ENCODE measurements around the gene NKX2-8. TPM values are rescaled to one million over a fixed set of nuclear protein-coding genes. Genes with fewer than 3 reads are reported as not detected.

NKX2-8 gene
- total RNA-seq, 4 donors from 2014 or later, result not detected

DNA sequence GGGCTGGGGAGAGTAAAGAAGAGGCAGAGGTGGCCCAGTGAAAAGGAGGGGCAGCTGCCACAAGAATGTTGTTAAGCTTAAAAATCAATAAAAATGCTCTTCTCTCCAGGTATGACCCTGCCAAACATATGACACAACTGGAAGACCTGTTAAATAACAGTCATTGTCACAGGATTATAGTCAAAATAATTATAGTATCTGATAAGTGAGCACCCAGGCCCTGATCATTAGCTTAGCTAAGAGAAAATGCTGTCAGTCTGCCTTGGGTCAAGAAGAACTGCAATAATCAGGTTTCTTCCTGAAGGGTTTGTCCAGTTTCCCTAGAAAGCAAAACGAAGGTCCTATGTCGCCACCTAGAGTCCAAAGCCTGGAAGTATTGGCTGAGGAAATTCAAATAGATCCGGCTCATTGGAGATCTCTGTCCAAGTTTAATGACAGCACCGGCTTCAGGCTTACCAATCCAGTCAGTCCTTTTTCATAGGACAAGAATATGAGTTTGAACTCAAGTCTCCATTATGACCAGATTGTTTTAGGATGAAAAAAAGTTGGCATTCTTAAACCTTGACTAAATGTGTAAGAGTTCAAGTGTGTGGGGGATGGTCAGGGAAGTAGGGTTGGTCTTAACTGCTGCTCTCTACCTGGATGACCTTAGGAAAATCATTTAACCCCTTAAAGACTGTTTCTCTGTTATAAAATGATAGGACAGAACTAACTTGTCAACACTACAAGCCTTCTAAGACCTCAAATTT, 22.5 kb upstream of the NKX2-8 start:
- peak in 1 of 2 donors; percentile 51 for DNase-seq (ENCODE audit: low spot score in 2 of 2)
- no peak overlapping the region for H3K4me3 ChIP-seq
- H3K4me1 ChIP-seq, result no peaks in the 10 kb centered on the region
- no peaks in the 10 kb centered on the region for H3K9me3 ChIP-seq
- H3K36me3 ChIP-seq, result no peaks in the 10 kb centered on the region
- WGBS, 2 donors, result 0% methylated on average over 4 of the region's 4 CpGs
- no peak overlapping the region for H3K27ac ChIP-seq
- H3K27me3 ChIP-seq, result peaks cover 0 to 3% of the 10 kb centered on the region in 2 donors
- no peak for TF ChIP-seq POLR2A (IDR thresholded peaks at IDR 0.05)
- TF ChIP-seq, protein P1, sequence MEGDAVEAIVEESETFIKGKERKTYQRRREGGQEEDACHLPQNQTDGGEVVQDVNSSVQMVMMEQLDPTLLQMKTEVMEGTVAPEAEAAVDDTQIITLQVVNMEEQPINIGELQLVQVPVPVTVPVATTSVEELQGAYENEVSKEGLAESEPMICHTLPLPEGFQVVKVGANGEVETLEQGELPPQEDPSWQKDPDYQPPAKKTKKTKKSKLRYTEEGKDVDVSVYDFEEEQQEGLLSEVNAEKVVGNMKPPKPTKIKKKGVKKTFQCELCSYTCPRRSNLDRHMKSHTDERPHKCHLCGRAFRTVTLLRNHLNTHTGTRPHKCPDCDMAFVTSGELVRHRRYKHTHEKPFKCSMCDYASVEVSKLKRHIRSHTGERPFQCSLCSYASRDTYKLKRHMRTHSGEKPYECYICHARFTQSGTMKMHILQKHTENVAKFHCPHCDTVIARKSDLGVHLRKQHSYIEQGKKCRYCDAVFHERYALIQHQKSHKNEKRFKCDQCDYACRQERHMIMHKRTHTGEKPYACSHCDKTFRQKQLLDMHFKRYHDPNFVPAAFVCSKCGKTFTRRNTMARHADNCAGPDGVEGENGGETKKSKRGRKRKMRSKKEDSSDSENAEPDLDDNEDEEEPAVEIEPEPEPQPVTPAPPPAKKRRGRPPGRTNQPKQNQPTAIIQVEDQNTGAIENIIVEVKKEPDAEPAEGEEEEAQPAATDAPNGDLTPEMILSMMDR (IDR thresholded peaks at IDR 0.05), result peak; percentile 56 to 70 (median 62)
- no peak for TF ChIP-seq EP300 (IDR thresholded peaks at IDR 0.05)

DNA sequence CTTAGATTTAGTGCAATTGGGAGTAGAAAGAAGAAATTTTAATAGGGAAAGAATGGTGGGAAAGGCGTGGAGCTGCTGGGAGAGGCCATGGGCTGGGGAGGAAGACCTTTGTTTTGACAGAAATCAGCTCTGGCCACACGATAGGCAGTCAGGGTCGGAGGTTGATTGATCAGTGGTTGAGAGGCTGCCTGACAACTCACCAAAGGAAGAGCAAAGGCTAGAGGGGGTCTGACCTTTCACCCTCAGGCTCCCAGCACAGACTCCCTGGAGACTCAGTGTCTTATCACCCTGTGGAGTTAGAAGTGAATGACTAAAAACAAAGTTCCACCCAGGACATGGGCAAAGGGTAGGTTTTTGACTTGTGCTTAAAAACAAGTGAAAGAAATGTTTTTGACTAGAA, 18.0 kb upstream of the NKX2-8 start:
- H3K9me3 ChIP-seq, result no peaks in the 10 kb centered on the region
- TF ChIP-seq, protein P1 (IDR thresholded peaks at IDR 0.05), result no peak
- no peak for TF ChIP-seq POLR2A (IDR thresholded peaks at IDR 0.05)
- no peak for TF ChIP-seq EP300 (IDR thresholded peaks at IDR 0.05)
- no peak overlapping the region for H3K4me3 ChIP-seq
- DNase-seq (ENCODE audit: low spot score in 2 of 2), result no peak
- H3K36me3 ChIP-seq, result no peaks in the 10 kb centered on the region
- no peak overlapping the region for H3K27ac ChIP-seq
- peaks cover 0 to 33% of the 10 kb centered on the region in 2 donors for H3K27me3 ChIP-seq
- H3K4me1 ChIP-seq, result no peaks in the 10 kb centered on the region
- WGBS, 2 donors, result 35 to 41% methylated on average over 3 of the region's 3 CpGs

DNA sequence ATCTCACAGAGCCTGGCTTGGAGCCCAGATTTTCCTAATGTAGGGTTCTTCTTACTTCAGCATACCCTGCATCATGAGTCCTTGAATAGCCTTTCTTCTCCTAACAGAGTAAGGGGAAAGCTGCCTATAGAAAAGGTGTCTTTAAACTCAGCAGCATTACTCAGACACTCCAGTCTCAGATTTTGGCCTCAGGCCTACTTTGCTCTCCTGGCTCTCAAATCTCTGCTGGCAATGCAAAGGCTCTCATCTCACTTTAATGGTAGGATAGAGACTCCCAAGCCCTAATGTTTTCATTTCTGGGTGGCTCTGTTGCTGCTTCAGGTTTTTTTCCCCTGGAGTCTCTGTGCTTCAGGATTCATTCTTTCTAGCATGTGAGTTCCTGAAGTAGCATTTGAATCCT, 9.1 kb upstream of the NKX2-8 start:
- Histone ChIP-seq H3K4me1 (no peaks in the 10 kb centered on the region), H3K9me3 (no peaks in the 10 kb centered on the region), H3K36me3 (no peaks in the 10 kb centered on the region), H3K4me3 (no peak overlapping the region), H3K27me3 (peaks cover 0 to 96% of the 10 kb centered on the region in 2 donors), H3K27ac (no peak overlapping the region)
- no peak for TF ChIP-seq POLR2A (IDR thresholded peaks at IDR 0.05)
- TF ChIP-seq, protein P1 (IDR thresholded peaks at IDR 0.05), result no peak
- TF ChIP-seq EP300 (IDR thresholded peaks at IDR 0.05), result no peak
- DNase-seq (ENCODE audit: low spot score in 2 of 2), result no peak

DNA sequence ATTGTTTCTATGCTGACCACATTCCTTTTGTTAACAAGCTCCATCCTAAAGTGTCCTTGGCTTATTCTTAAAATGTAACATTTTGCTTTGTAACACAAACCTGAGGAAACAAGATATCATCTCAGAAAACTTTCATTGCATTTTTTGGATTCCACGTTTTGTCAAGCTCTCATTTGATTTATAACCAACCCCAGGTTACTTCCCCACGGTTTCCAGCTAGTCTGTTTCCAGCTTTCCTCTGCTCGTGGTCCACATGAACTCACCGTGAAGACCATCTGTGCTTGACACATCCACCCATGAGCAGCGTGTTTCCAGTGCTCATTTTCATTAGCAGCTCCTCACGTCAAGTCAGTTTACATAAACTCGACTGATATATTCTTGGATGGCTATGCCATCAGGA, 6.4 kb upstream of the NKX2-8 start:
- no peak for DNase-seq (ENCODE audit: low spot score in 2 of 2)
- no peak for TF ChIP-seq POLR2A (IDR thresholded peaks at IDR 0.05)
- TF ChIP-seq EP300 (IDR thresholded peaks at IDR 0.05), result no peak
- TF ChIP-seq, protein P1 (IDR thresholded peaks at IDR 0.05), result no peak
- H3K4me1 ChIP-seq, result peaks cover 0 to 6% (median 0%) of the 10 kb centered on the region in 4 donors
- H3K27me3 ChIP-seq, result peaks cover 0 to 97% of the 10 kb centered on the region in 2 donors
- whole genome bisulfite sequencing, 2 donors, result 7 to 19% methylated on average over 7 of the region's 7 CpGs
- H3K4me3 ChIP-seq, result no peak overlapping the region
- no peaks in the 10 kb centered on the region for H3K36me3 ChIP-seq
- no peaks in the 10 kb centered on the region for H3K9me3 ChIP-seq
- no peak overlapping the region for H3K27ac ChIP-seq

DNA sequence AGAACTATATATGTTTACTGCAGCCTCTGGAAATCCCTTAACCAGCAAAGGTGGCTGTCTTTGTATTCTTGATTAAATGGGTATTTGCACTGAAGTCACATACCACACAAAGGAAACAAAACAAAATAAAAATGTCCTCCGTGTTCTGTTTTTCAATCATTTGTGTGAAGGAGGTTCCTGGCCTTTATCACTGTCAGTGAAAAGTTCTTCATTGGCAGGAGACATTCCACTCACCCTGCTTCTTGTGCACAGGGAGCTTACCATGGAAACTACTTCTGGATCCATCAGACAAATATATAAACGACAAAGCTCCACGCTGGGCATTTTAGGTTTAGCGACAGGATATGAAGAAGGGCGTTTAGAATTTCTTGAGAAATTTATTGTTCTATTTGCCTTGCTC, 5.7 kb upstream of the NKX2-8 start:
- Histone ChIP-seq H3K27me3 (peaks cover 0 to 99% of the 10 kb centered on the region in 2 donors), H3K9me3 (no peaks in the 10 kb centered on the region), H3K27ac (no peak overlapping the region), H3K4me1 (peaks cover 0 to 12% (median under 1%) of the 10 kb centered on the region in 4 donors), H3K36me3 (no peaks in the 10 kb centered on the region), H3K4me3 (no peak overlapping the region)
- TF ChIP-seq, protein P1 (IDR thresholded peaks at IDR 0.05), result no peak
- TF ChIP-seq POLR2A (IDR thresholded peaks at IDR 0.05) (no peak), EP300 (IDR thresholded peaks at IDR 0.05) (no peak)
- WGBS, 2 donors, result 13 to 14% methylated on average over 5 of the region's 5 CpGs
- no peak for DNase-seq (ENCODE audit: low spot score in 2 of 2)
